HepG2 (cell line): Measurements from ENCODE around the gene BICRA. TPM values are rescaled to one million over a fixed set of nuclear protein-coding genes. Genes with fewer than 3 reads are reported as not detected.

Experiments used
- POGK ChIP-seq: sonication (generic); formaldehyde crosslinking; conservative IDR thresholded peaks from 2 replicates; pipeline ENCODE4 v1.8.0; 2022; ENCODE audit warnings: mild to moderate bottlenecking, moderate library complexity, missing genetic modification reagents
- RERE ChIP-seq: IDR thresholded peaks from 2 replicates; pipeline ENCODE4 v1.6.1; 2016; ENCODE audit warnings: low read depth, missing genetic modification reagents, missing compliant biosample characterization
- SKI ChIP-seq: fragments of 450-650 bp; IDR thresholded peaks from one replicate; pipeline ENCODE4 v1.6.1; 2018; ENCODE audit warnings: mild to moderate bottlenecking; ENCODE audit not compliant: partially characterized antibody
- ZBTB40 ChIP-seq, 2 experiments: fragments of 450-650 bp in 1 of 2; sonication (generic) in 1 of 2; formaldehyde crosslinking in 1 of 2; IDR thresholded peaks; 2 replicates each; pipeline versions ENCODE4 v1.6.1 to v1.8.0; 2016 to 2022; ENCODE audit warnings: antibody characterized with exemption in 1 of 2, mild to moderate bottlenecking in 1 of 2, missing genetic modification reagents in 1 of 2
- ZNF281 ChIP-seq: sonication (generic); formaldehyde crosslinking; IDR thresholded peaks from 2 replicates; pipeline ENCODE4 v1.4.0; 2020; ENCODE audit warnings: missing genetic modification reagents, borderline replicate concordance
- polyA plus RNA-seq, 8 experiments: library from polyadenylated mRNA; depleted of rRNA in 3 of 8; stranded (reverse) in 7 of 8; unstranded in 1 of 8; fragments of >200 nt; fragmentation: Illumina TruSeq in 4 of 8; extraction: Trizol in 4 of 8; gene quantifications; 2 replicates each; pipeline versions ENCODE4 v1.2.1 to v1.2.3, GENCODE V29; 2011 to 2016; ENCODE audit warnings: low read depth in 4 of 8, missing spikeins in 1 of 8, mixed read lengths in 1 of 8; ENCODE audit not compliant: insufficient read depth in 1 of 8
- total RNA-seq, 5 experiments: library from RNA; depleted of rRNA; stranded (reverse); fragments of >200 nt; fragmentation: Illumina TruSeq; extraction: Trizol; gene quantifications; 2 replicates each; pipeline ENCODE4 v1.2.3, GENCODE V29; 2016; ENCODE audit warnings: low read depth in 1 of 5

The BICRA gene
- total and polyA plus RNA-seq, 2 of the 13 experiments (the other 11 are each of a cell fraction or from before 2014, with no cell fraction given): 0.55 to 0.71 TPM

- TF ChIP-seq POGK (no peak), RERE (CRISPR knock-in tag) (no peak), ZNF281 (CRISPR knock-in tag) (peak; percentile 13; the same call in 1 of the 2 replicates), SKI (no peak), ZBTB40 (IDR thresholded peaks at IDR 0.05) (no peak), ZBTB40 (CRISPR knock-in tag; IDR thresholded peaks at IDR 0.05) (no peak)
Observed at GRCh38 chr19:47660435-47660832, 51.5 kb downstream of the BICRA start (continued).
